Urothelium cell line (cell line): ENCODE data around the gene WASHC1.
"Not testable (repeated sequence)": the region's sequence is repeated elsewhere in the genome, so short reads cannot be mapped to it uniquely, and the experiment has no call there.

Experiments
- DNase-seq: peaks from one replicate; pipeline ENCODE4 v3.0.0; 2011; ENCODE audit warnings: low spot score, mixed read lengths
- FAIRE-seq: peaks from 2 replicates; lab custom pipeline; 2011; peaks lifted over from hg19 to GRCh38; lab: Jason Lieb, UNC

The WASHC1 gene

GRCh38 chr9:29356-29755 is at the start of gene WASHC1:
Gene WASHC1 (minus strand): TSS chr9:29456. CDS start chr9:24999, 4,457 bp downstream.
- DNase-seq, FAIRE-seq: not testable (repeated sequence)

- not testable (repeated sequence) for FAIRE-seq, DNase-seq
Measured at GRCh38 chr9:78333-78732, 49.1 kb upstream of the WASHC1 start.

DNA sequence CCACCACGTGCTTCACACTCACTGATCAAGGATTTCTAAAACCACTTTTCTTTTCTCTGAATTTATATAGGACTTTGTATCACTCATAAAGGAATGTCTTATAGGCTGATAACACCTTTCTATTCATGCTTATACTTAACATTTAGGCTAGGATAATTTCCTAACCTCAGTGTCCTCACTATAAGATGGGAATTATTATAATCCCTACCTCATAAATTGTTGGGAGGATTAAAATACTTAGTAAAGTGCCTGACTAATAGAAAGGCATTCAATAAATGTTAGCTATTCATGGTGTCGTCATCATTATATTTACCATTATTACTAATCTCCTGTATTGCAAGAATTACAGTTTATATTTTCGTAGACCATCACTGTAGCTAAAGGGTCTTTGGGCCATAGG is 47.1 kb upstream of the WASHC1 start:
- FAIRE-seq, DNase-seq: not testable (repeated sequence)

DNA sequence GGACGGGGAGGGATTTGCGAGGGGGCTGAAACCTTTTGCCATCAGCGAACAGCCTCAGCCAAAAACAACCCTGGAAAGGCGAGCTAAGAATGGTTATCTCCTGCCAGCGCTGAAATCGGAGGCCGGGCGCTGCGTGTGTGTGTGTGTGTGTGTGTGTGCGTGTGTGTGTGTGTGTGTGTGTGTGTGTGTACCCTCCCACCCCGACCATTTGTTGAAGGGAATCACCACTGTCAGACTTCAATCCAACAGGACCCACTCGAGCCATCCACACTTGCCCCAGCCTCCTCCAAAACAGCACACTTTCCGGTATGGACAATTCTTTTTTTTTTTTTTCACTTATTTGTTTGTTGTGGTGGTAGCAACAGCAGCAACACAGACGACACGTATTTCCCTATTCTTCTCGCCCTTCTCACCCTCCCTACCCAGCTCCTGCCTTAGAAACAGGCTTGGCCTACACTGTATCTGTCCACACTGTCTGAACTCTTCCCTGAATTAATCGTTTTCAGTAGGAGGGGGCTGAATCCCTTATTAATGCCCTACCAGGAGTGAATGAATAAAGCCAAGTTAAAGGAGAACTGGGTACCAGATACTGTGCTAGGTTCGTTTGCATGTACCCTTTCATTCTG is 44.8 kb upstream of the WASHC1 start:
- DNase-seq, FAIRE-seq: not testable (repeated sequence)

GRCh38 chr9:73076-73899 is 44.0 kb upstream of the WASHC1 start:
- peak; percentile 15 for DNase-seq
- not testable (repeated sequence) for FAIRE-seq

DNA sequence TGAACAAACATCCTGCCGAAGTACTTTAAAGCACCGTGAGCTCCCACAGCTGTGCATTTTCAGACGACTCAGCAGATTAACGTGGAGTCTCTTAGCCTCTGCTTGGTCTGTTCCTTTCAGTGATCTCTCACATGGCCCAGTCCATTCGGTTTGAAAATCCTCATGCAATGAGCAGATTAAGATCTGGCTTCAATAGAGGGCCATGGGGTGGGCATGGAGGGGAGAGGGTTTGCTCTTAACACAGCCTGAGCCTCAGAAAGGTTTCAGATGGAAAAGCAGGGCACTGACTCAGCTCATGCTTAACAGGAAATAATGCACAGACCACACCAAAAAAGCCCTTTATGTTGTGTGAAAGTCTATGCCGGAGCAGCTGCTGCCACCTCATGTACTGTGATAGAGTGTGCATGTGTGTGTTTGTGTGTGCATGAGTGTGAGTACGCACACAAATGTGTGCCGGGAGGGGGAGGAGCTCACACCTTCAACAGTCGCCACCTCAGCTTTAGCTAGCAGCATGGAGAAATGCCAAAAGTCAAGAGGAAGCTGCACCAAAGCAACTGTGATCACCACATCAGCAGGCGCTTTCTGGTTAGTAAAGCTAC is 33.9 kb upstream of the WASHC1 start:
- FAIRE-seq, DNase-seq: not testable (repeated sequence)

DNA sequence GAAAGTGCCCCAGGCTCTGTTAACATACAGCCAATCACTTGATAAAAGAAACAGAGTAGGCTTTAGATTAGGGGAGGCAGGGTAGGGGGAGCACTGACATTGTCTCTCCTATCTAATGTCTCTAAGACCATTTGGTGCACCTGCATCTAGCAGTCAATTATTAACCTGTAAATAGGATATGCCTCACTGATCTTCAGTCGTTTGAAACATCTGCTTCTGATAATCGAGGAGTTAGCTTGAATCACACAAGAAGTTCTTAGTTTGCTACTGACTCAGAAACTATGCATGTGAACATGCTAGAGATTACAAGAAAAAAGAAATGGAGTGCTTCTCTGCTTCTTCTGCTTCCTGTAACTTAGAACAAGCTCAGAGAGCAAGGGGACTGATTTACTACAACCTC is 23.4 kb upstream of the WASHC1 start:
- not testable (repeated sequence) for FAIRE-seq, DNase-seq

GRCh38 chr9:48190-48842 is 19.1 kb upstream of the WASHC1 start:
- FAIRE-seq, DNase-seq: not testable (repeated sequence)

DNA sequence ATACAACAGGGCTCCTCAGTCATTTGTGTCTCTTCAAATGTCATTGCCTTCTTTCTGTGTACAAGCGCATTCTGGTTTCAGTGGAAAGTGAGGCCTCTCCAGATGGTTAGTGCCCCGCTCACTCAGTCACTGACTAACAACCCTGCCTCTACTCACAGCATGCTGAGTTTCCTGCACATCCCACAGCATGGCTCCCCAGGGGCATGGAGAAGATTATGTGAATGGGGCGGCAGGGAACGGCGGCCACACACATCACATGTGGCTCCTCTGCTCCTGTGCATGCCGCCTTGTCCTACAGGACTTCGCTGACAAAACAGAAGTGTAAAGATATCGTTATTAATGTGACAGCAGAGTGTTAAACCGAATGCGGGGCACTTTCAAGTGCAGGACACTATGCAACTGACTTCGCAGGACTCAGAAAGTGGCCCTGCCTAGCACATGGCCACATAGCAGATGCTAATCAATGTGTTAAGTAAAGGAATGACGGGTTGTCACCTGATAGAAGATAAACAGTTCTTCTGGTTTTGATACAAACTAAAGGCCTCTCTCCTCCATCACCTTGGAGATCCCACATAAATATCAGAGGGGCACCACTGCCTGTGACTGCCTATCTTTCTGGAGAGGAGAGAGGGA is 17.5 kb upstream of the WASHC1 start:
- FAIRE-seq, DNase-seq: not testable (repeated sequence)

DNA sequence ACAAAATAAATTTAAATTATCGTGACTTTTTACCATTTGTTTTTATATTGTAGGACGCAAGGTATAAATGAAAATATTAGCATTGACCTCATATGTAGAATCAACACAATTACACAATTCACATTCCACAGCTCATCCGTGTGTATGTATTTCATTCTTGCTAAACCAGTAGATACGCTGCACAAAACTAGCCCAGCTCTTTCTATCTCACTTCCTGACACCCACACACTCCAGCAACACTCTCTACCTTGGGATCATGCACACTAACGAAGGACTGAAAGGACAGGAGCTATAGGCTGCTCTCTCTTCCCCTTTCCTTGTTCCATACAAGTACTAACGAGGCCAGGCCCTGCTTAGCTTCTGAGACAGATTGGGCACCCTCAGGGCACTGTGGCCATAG is 16.9 kb upstream of the WASHC1 start:
- not testable (repeated sequence) for FAIRE-seq, DNase-seq

DNA sequence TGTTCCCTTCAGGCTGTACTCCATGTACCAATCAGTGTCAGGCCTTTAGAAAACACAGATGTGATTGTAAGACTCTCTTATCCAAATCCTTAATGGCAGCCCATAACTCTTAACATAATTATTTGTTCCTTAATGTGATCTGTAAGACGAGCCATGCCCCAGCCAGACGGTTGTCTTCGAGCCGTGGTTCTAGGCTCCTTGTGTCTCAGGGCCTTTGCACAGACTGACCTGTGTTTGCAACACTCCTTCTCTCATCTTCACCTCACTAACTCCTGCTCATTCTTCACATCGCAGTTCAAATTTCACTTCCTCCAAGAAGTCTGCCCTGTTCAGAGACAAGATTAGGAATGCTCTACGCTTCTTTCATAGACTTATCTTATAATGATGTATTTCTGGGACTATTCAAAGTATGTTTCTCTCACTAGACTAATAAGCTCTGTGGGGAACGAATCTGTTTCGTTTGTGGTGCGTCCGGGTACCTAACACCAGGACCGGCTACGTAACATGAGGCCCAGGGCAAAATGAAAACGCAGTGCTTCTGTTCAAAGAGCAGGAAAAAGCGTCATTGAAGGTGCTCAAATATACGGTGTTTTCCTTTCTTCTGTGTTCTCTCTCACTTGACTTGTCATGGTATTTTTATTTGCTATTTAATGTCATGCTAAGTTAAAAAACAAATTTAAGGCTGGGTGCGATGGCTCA is 16.1 kb upstream of the WASHC1 start:
- not testable (repeated sequence) for DNase-seq, FAIRE-seq

DNA sequence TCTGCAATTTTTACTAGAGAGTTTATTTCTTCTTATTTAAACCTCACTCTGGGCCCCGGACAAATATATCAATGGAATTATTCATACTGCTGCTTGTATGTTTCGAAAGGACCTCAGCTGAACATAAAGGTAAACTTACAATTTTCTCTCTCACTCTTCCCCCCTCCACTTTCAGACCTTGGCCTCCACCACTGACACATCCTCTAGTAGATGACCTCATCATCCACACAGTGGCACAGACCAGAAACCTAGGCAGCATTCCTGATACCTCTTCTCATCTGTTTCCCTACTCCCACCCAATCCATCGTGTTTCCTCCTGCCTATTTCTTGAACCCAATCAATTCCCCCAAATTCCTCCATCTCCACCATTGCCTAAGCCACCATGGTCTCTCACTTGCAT is 15.2 kb upstream of the WASHC1 start:
- not testable (repeated sequence) for DNase-seq, FAIRE-seq

DNA sequence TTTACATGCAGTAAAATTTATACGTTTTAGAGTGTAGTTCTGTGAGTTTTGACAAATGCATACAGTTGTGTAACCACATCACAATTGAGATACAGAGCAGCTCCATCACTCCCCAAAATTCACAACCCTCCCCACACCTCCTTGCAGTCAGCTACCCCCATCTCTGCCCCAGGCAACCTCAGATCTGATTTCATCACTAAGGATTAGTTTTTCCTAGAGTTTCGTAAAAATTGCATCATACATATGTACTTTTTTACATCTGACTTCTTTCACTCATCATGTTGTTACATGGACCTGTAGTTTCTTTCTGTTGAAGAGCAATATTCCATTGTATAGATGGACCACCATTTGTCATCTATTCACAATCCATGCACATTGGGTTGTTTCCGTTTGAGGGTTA is 14.4 kb upstream of the WASHC1 start:
- not testable (repeated sequence) for DNase-seq, FAIRE-seq

- DNase-seq, FAIRE-seq: not testable (repeated sequence)
Measured at GRCh38 chr9:43116-43515, 13.9 kb upstream of the WASHC1 start.

DNA sequence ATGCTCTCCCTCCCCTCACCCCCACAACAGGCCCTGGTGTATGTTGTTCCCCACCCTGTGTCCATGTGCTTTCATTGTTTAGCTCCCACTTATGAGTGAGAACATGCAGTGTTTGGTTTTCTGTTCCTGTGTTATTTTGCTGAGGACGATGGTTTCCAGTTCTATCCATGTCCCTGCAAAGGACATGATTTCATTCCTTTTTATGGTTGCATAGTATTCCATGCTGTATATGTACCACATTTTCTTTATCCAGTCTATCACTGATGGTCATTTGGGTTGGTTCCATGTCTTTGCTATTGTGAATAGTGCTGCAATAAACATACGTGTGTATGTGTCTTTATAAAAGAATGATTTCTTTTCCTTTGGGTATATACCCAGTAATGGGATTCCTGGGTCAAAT is 12.6 kb upstream of the WASHC1 start:
- not testable (repeated sequence) for DNase-seq, FAIRE-seq

- not testable (repeated sequence) for FAIRE-seq, DNase-seq
Measured at GRCh38 chr9:41261-41676, 12.0 kb upstream of the WASHC1 start.

GRCh38 chr9:32308-32707 is 3.1 kb upstream of the WASHC1 start:
- not testable (repeated sequence) for FAIRE-seq, DNase-seq

GRCh38 chr9:28775-29174 is 481 bp downstream of the WASHC1 start:
- DNase-seq, FAIRE-seq: not testable (repeated sequence)

GRCh38 chr9:21621-22020 is 7.6 kb downstream of the WASHC1 start:
- not testable (repeated sequence) for DNase-seq, FAIRE-seq

GRCh38 chr9:16875-17274 is 12.4 kb downstream of the WASHC1 start:
- not testable (repeated sequence) for FAIRE-seq

More at GRCh38 chr9:16875-17274, 12.4 kb downstream of the WASHC1 start:
- DNase-seq = not testable (repeated sequence)
